ENCODE data around the gene RABIF.

The RABIF gene

GRCh38 chr1:202871367-202871766 is 17.6 kb downstream of the RABIF start:
- no peak for DNase-seq (ENCODE audit: low spot score)

- DNase-seq (ENCODE audit: low spot score), result no peak
These were observed 26.0 kb downstream of the RABIF start for GRCh38 chr1:202862679-202863560.

GRCh38 chr1:202861420-202862132 is 27.4 kb downstream of the RABIF start:
- DNase-seq (ENCODE audit: low spot score), result peak; percentile 35

GRCh38 chr1:202860744-202861419 is 28.1 kb downstream of the RABIF start:
- DNase-seq (ENCODE audit: low spot score), result no peak

GRCh38 chr1:202858789-202859414 is 30.0 kb downstream of the RABIF start:
- no peak for DNase-seq (ENCODE audit: low spot score)

- no peak for DNase-seq (ENCODE audit: low spot score)
These were observed 30.6 kb downstream of the RABIF start for GRCh38 chr1:202858331-202858730.

GRCh38 chr1:202857136-202857610 is 31.8 kb downstream of the RABIF start:
- no peak for DNase-seq (ENCODE audit: low spot score)

GRCh38 chr1:202856014-202856413 is 32.9 kb downstream of the RABIF start:
- no peak for DNase-seq (ENCODE audit: low spot score)

GRCh38 chr1:202854787-202855186 is 34.2 kb downstream of the RABIF start:
- DNase-seq (ENCODE audit: low spot score), result no peak

GRCh38 chr1:202852163-202852904 is 36.6 kb downstream of the RABIF start:
- peak; percentile 38 for DNase-seq (ENCODE audit: low spot score)

GRCh38 chr1:202850593-202851362 is 38.2 kb downstream of the RABIF start:
- no peak for DNase-seq (ENCODE audit: low spot score)

- DNase-seq (ENCODE audit: low spot score), result no peak
These were observed 40.8 kb downstream of the RABIF start for GRCh38 chr1:202848191-202848542.

- no peak for DNase-seq (ENCODE audit: low spot score)
These were observed 44.0 kb downstream of the RABIF start for GRCh38 chr1:202844935-202845334.

- DNase-seq (ENCODE audit: low spot score), result no peak
These were observed 44.7 kb downstream of the RABIF start for GRCh38 chr1:202844259-202844658.

- DNase-seq (ENCODE audit: low spot score), result no peak
These were observed 45.9 kb downstream of the RABIF start for GRCh38 chr1:202843081-202843480.

- no peak for DNase-seq (ENCODE audit: low spot score)
These were observed 51.1 kb downstream of the RABIF start for GRCh38 chr1:202837746-202838262.

- DNase-seq (ENCODE audit: low spot score), result no peak
These were observed 52.1 kb downstream of the RABIF start for GRCh38 chr1:202836623-202837403.

GRCh38 chr1:202835548-202836072 is 53.3 kb downstream of the RABIF start:
- peak; percentile 43 for DNase-seq (ENCODE audit: low spot score)
